AG09319 (cell line): ENCODE data around the gene TTLL10.

Experiments
- DNase-seq: peaks from one replicate; pipeline ENCODE4 v3.0.0-alpha.2; 2010; ENCODE audit warnings: low read depth; ENCODE audit errors: extremely low read depth
- CTCF ChIP-seq: IDR thresholded peaks from 2 replicates; pipeline ENCODE4 v1.5.1; 2011; ENCODE audit warnings: low read depth, mild to moderate bottlenecking, inconsistent platforms, low read length, moderate library complexity

The TTLL10 gene

GRCh38 chr1:1231400-1232207, 57.9 kb downstream of the TTLL10 start, which contains the start of gene SDF4:
Gene SDF4 (minus strand): TSS chr1:1232001. CDS start chr1:1228772, 3,229 bp downstream.
- DNase-seq: peak; percentile 92
- TF ChIP-seq CTCF: no peak

GRCh38 chr1:1232208-1232795, 58.6 kb downstream of the TTLL10 start, which contains the start of gene B3GALT6:
Gene B3GALT6 (plus strand): TSS chr1:1232237. CDS start chr1:1232279, 42 bp downstream.
- TF ChIP-seq CTCF: no peak
- no peak for DNase-seq

GRCh38 chr1:1232796-1233566, 59.3 kb downstream of the TTLL10 start:
- TF ChIP-seq CTCF: no peak
- DNase-seq: no peak

GRCh38 chr1:1233567-1233892, 59.9 kb downstream of the TTLL10 start:
- DNase-seq: no peak

GRCh38 chr1:1234180-1234808, 60.6 kb downstream of the TTLL10 start:
- TF ChIP-seq CTCF: no peak
- no peak for DNase-seq

More at GRCh38 chr1:1233567-1233892, 59.9 kb downstream of the TTLL10 start:
- no peak for TF ChIP-seq CTCF

GRCh38 chr1:1235016-1235744, 61.5 kb downstream of the TTLL10 start:
- no peak for DNase-seq
- TF ChIP-seq CTCF: no peak
